ENCODE data around the gene ST3GAL3.

DNA sequence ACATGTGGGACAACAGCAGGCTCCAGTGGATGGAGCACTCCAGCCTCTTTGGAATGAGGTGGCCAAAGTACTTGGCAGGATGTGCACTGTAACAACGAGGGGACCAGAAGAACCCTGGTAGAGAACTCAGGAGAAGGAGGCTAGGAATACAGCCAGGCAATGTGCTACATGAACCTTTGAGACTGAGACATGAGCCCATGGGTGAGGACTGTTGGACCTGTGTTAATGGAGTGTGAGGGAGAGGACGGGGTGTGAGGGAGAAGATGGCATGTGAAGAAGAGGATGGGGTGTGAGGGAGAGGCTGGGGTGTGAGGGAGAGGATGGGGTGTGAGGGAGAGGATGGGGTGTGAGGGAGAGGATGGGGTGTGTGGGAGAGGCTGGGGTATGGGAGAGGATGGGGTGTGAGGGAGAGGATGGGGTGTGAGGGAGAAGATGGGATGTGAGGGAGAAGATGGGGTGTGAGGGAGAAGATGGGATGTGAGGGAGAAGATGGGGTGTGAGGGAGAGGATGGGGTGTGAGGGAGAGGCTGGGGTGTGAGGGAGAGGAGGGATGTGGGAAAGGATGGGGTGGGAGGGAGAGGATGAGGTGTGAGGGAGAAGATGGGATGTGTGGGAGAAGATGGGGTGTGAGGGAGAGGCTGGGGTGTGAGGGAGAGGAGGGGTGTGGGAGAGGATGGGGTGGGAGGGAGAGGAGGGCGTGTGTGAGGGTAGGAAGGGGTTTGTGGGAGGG is 164.0 kb downstream of the ST3GAL3 start:
- TF ChIP-seq, protein P1, sequence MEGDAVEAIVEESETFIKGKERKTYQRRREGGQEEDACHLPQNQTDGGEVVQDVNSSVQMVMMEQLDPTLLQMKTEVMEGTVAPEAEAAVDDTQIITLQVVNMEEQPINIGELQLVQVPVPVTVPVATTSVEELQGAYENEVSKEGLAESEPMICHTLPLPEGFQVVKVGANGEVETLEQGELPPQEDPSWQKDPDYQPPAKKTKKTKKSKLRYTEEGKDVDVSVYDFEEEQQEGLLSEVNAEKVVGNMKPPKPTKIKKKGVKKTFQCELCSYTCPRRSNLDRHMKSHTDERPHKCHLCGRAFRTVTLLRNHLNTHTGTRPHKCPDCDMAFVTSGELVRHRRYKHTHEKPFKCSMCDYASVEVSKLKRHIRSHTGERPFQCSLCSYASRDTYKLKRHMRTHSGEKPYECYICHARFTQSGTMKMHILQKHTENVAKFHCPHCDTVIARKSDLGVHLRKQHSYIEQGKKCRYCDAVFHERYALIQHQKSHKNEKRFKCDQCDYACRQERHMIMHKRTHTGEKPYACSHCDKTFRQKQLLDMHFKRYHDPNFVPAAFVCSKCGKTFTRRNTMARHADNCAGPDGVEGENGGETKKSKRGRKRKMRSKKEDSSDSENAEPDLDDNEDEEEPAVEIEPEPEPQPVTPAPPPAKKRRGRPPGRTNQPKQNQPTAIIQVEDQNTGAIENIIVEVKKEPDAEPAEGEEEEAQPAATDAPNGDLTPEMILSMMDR (IDR thresholded peaks at IDR 0.05): no peak
- no peak for TF ChIP-seq POLR2A (IDR thresholded peaks at IDR 0.05)

All from prostate gland (tissue), 2 donors.